GM19324 (cell line): ENCODE measurements around the gene AMFR.

ENCODE experiments used
- ATAC-seq: cut with Tn5 transposase; IDR thresholded peaks from one replicate; pipeline ENCODE4 v1.9.1; 2021; ENCODE audit warnings: mild to moderate bottlenecking, moderate library complexity; ENCODE audit not compliant: unreplicated experiment, low FRiP score

AMFR gene

GRCh38 chr16:56365552-56365951 lies 59.8 kb downstream of the AMFR start:
- no peak for ATAC-seq

GRCh38 chr16:56364865-56365264 lies 60.5 kb downstream of the AMFR start:
- ATAC-seq: no peak

GRCh38 chr16:56363781-56364565 lies 61.4 kb downstream of the AMFR start:
- ATAC-seq: no peak

GRCh38 chr16:56363181-56363716 lies 62.1 kb downstream of the AMFR start:
- ATAC-seq: no peak

- ATAC-seq: no peak
These were observed 62.6 kb downstream of the AMFR start for GRCh38 chr16:56362706-56363105.

GRCh38 chr16:56362057-56362655 lies 63.2 kb downstream of the AMFR start:
- ATAC-seq: no peak

GRCh38 chr16:56360117-56361008 lies 65.0 kb downstream of the AMFR start:
- ATAC-seq: no peak

- no peak for ATAC-seq
These were observed 67.5 kb downstream of the AMFR start for GRCh38 chr16:56357765-56358322.

- no peak for ATAC-seq
These were observed 68.0 kb downstream of the AMFR start for GRCh38 chr16:56357241-56357764.

GRCh38 chr16:56356276-56357240 lies 68.8 kb downstream of the AMFR start:
- peak; percentile 87 for ATAC-seq

- ATAC-seq: no peak
These were observed 69.5 kb downstream of the AMFR start for GRCh38 chr16:56355786-56356275.

- no peak for ATAC-seq
These were observed 70.1 kb downstream of the AMFR start for GRCh38 chr16:56355221-56355620.

- no peak for ATAC-seq
These were observed 70.6 kb downstream of the AMFR start for GRCh38 chr16:56354746-56355145.

- no peak for ATAC-seq
These were observed 71.3 kb downstream of the AMFR start for GRCh38 chr16:56354016-56354415.

- no peak for ATAC-seq
These were observed 72.1 kb downstream of the AMFR start for GRCh38 chr16:56353054-56353921.

- no peak for ATAC-seq
These were observed 72.8 kb downstream of the AMFR start for GRCh38 chr16:56352351-56353053.

GRCh38 chr16:56351481-56351880 lies 73.9 kb downstream of the AMFR start:
- no peak for ATAC-seq
